HG02938 (cell line): ENCODE measurements around the gene HOXB1.
"Not testable (repeated sequence)": the region's sequence is repeated elsewhere in the genome, so short reads cannot be mapped to it uniquely, and the experiment has no call there.

ENCODE experiments used
- ATAC-seq: cut with Tn5 transposase; IDR thresholded peaks from one replicate; pipeline ENCODE4 v1.9.1; 2021; ENCODE audit warnings: mild to moderate bottlenecking, moderate library complexity; ENCODE audit not compliant: unreplicated experiment

The HOXB1 gene

GRCh38 chr17:48523010-48523409 is 7.8 kb downstream of the HOXB1 start:
- ATAC-seq = no peak

GRCh38 chr17:48522031-48522653 is 8.7 kb downstream of the HOXB1 start:
- no peak for ATAC-seq

- no peak for ATAC-seq
These were observed 10.2 kb downstream of the HOXB1 start for GRCh38 chr17:48520631-48521079.

GRCh38 chr17:48519427-48519826 is 11.4 kb downstream of the HOXB1 start:
- ATAC-seq = no peak

GRCh38 chr17:48517478-48517877 is 13.3 kb downstream of the HOXB1 start:
- ATAC-seq = no peak

GRCh38 chr17:48515925-48516900 is 14.6 kb downstream of the HOXB1 start:
- no peak for ATAC-seq

- ATAC-seq = no peak
These were observed 16.3 kb downstream of the HOXB1 start for GRCh38 chr17:48514477-48514876.

- no peak for ATAC-seq
These were observed 16.9 kb downstream of the HOXB1 start for GRCh38 chr17:48513666-48514455.

GRCh38 chr17:48513097-48513496 is 17.7 kb downstream of the HOXB1 start:
- no peak for ATAC-seq

- peak; percentile 66 for ATAC-seq
These were observed 19.8 kb downstream of the HOXB1 start for GRCh38 chr17:48510761-48511604.

- no peak for ATAC-seq
These were observed 20.4 kb downstream of the HOXB1 start for GRCh38 chr17:48510381-48510760.

- not testable (repeated sequence) for ATAC-seq
These were observed 21.1 kb downstream of the HOXB1 start for GRCh38 chr17:48509708-48510107.

- no peak for ATAC-seq
These were observed 24.6 kb downstream of the HOXB1 start for GRCh38 chr17:48506246-48506645.

- ATAC-seq = peak; percentile 77
These were observed 25.0 kb downstream of the HOXB1 start for GRCh38 chr17:48505788-48506187.

GRCh38 chr17:48504953-48505352 is 25.9 kb downstream of the HOXB1 start:
- no peak for ATAC-seq

- ATAC-seq = no peak
These were observed 27.1 kb downstream of the HOXB1 start for GRCh38 chr17:48503747-48504146.

GRCh38 chr17:48502901-48503300 is 27.9 kb downstream of the HOXB1 start:
- ATAC-seq = no peak

- ATAC-seq = no peak
These were observed 28.5 kb downstream of the HOXB1 start for GRCh38 chr17:48502312-48502711.

GRCh38 chr17:48500435-48501426 is 30.1 kb downstream of the HOXB1 start:
- ATAC-seq = no peak
